SK-N-SH (cell line): ENCODE measurements around the gene F2.

ENCODE experiments used
- CHD2 ChIP-seq: fragments of 150-350 bp; IDR thresholded peaks from 2 replicates; pipeline ENCODE4 v1.6.1; 2018; ENCODE audit warnings: low read length; ENCODE audit not compliant: partially characterized antibody
- EZH2phosphoT487 ChIP-seq: fragments of 200-600 bp; sonication (generic); IDR thresholded peaks from 2 replicates; pipeline ENCODE4 v1.6.1; 2017; ENCODE audit warnings: low read depth, mixed run types, mild to moderate bottlenecking, antibody characterized with exemption, moderate library complexity, borderline replicate concordance
- GATA2 ChIP-seq: sonication (generic); formaldehyde crosslinking; IDR thresholded peaks from 2 replicates; pipeline ENCODE4 v1.5.0; 2020; ENCODE audit warnings: mild to moderate bottlenecking, missing genetic modification reagents
- JUND ChIP-seq: IDR thresholded peaks from 2 replicates; pipeline ENCODE4 v1.4.0; 2012
- POLR2AphosphoS5 ChIP-seq: IDR thresholded peaks from 2 replicates; pipeline ENCODE4 v1.6.1; 2012; ENCODE audit warnings: low read depth, low read length
- TF ChIP-seq, protein P1 (sequence below): IDR thresholded peaks from 2 replicates; pipeline ENCODE4 v1.4.0; 2012; ENCODE audit warnings: low read depth, borderline replicate concordance
- TF ChIP-seq, protein P2 (sequence below): fragments of 200-600 bp; sonication (generic); IDR thresholded peaks from 2 replicates; pipeline ENCODE4 v1.6.1; 2017; ENCODE audit warnings: antibody characterized with exemption, mild to moderate bottlenecking, moderate library complexity
- TF ChIP-seq, protein P3 (sequence below): IDR thresholded peaks from 2 replicates; pipeline ENCODE4 v1.4.0; 2012; ENCODE audit warnings: low read depth

DNA sequence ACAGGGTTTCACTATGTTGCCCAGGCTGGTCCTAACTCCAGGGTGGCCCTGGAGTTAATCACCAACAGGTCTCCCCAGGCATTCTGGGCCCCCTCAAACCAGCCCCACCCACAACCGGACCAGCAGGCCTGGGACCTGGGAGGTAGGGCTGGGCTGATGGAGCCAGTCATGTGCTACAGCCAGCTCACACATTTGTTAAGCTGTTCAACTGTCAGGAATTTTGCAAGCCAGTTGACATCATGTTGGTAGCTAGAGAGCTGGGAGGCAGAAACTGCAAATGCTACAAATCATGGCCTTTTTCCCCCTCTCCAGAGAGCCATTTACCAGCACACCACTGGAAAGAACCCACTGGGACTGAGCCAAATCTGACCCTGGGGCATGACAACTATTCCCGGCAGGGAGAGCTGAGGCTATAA, 25.4 kb upstream of the F2 start:
- TF ChIP-seq EZH2phosphoT487 = no peak
- TF ChIP-seq, protein P1, sequence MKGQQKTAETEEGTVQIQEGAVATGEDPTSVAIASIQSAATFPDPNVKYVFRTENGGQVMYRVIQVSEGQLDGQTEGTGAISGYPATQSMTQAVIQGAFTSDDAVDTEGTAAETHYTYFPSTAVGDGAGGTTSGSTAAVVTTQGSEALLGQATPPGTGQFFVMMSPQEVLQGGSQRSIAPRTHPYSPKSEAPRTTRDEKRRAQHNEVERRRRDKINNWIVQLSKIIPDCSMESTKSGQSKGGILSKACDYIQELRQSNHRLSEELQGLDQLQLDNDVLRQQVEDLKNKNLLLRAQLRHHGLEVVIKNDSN = no peak
- TF ChIP-seq, protein P2, sequence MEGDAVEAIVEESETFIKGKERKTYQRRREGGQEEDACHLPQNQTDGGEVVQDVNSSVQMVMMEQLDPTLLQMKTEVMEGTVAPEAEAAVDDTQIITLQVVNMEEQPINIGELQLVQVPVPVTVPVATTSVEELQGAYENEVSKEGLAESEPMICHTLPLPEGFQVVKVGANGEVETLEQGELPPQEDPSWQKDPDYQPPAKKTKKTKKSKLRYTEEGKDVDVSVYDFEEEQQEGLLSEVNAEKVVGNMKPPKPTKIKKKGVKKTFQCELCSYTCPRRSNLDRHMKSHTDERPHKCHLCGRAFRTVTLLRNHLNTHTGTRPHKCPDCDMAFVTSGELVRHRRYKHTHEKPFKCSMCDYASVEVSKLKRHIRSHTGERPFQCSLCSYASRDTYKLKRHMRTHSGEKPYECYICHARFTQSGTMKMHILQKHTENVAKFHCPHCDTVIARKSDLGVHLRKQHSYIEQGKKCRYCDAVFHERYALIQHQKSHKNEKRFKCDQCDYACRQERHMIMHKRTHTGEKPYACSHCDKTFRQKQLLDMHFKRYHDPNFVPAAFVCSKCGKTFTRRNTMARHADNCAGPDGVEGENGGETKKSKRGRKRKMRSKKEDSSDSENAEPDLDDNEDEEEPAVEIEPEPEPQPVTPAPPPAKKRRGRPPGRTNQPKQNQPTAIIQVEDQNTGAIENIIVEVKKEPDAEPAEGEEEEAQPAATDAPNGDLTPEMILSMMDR = no peak
- TF ChIP-seq POLR2AphosphoS5 = no peak
- no peak for TF ChIP-seq JUND
- TF ChIP-seq, protein P3, sequence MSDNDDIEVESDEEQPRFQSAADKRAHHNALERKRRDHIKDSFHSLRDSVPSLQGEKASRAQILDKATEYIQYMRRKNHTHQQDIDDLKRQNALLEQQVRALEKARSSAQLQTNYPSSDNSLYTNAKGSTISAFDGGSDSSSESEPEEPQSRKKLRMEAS = no peak
- no peak for TF ChIP-seq CHD2
- no peak for TF ChIP-seq GATA2
